Subcutaneous abdominal adipose tissue (tissue), 5 donors: ENCODE results near the gene MRM3.
"Not testable (repeated sequence)": the region's sequence is repeated elsewhere in the genome, so short reads cannot be mapped to it uniquely, and the experiment has no call there.

Experiments used
- H3K27ac ChIP-seq: one replicate; pipeline ENCODE4 v1.7.0; 2013; ENCODE audit warnings: low read depth, mild to moderate bottlenecking, inconsistent platforms, low read length, moderate library complexity
- H3K27me3 ChIP-seq, 5 donors: one replicate each; pipeline ENCODE4 v1.7.0; 2013; ENCODE audit warnings: low read length in 5 of 5, inconsistent platforms in 1 of 5; ENCODE audit not compliant: control insufficient read depth in 5 of 5, insufficient read depth in 4 of 5
- H3K36me3 ChIP-seq, 5 donors: one replicate each; pipeline ENCODE4 v1.7.0; 2013; ENCODE audit warnings: low read length in 5 of 5; ENCODE audit not compliant: control insufficient read depth in 5 of 5, insufficient read depth in 5 of 5
- H3K4me1 ChIP-seq, 5 donors: one replicate each; pipeline ENCODE4 v1.7.0; 2013; ENCODE audit warnings: low read length in 5 of 5, mild to moderate bottlenecking in 3 of 5, moderate library complexity in 1 of 5; ENCODE audit not compliant: control insufficient read depth in 5 of 5, insufficient read depth in 5 of 5
- H3K4me3 ChIP-seq, 5 donors: one replicate each; pipeline ENCODE4 v1.7.0; 2013; ENCODE audit warnings: low read length in 5 of 5, low read depth in 1 of 5
- H3K9ac ChIP-seq, 5 donors: one replicate each; pipeline ENCODE4 v1.7.0; 2013; ENCODE audit warnings: low read length in 5 of 5, mild to moderate bottlenecking in 4 of 5, moderate library complexity in 3 of 5
- H3K9me3 ChIP-seq, 5 donors: one replicate each; pipeline ENCODE4 v1.7.0; 2013; ENCODE audit warnings: low read length in 5 of 5; ENCODE audit not compliant: control insufficient read depth in 5 of 5
- donor health status: healthy.
- donor health status: healthy.
- donor health status: healthy.
- donor health status: healthy.
- donor health status: healthy.

Gene MRM3

GRCh38 chr17:802901-803881 lies 21.0 kb downstream of the MRM3 start:
- Histone ChIP-seq H3K36me3 (peaks cover 0 to 7% (median 0%) of the 10 kb centered on the region in 5 donors), H3K27ac (no peak overlapping the region), H3K9ac (no peak overlapping the region)

GRCh38 chr17:804541-805435 lies 22.6 kb downstream of the MRM3 start:
- no peak overlapping the region for H3K27ac ChIP-seq
- peaks cover 0 to 7% (median 0%) of the 10 kb centered on the region in 5 donors for H3K36me3 ChIP-seq
- H3K9me3 ChIP-seq: no peaks in the 10 kb centered on the region
- H3K27me3 ChIP-seq: peaks cover 0 to 2% (median 0%) of the 10 kb centered on the region in 5 donors
- peaks cover 0 to 7% (median 0%) of the 10 kb centered on the region in 5 donors for H3K4me1 ChIP-seq
- H3K4me3 ChIP-seq: no peak overlapping the region
- H3K9ac ChIP-seq: no peak overlapping the region

More at GRCh38 chr17:802901-803881, 21.0 kb downstream of the MRM3 start:
- Histone ChIP-seq H3K27me3 (peaks cover 0 to 4% (median 0%) of the 10 kb centered on the region in 5 donors), H3K4me3 (no peak overlapping the region), H3K4me1 (peaks cover 0 to 7% (median 2%) of the 10 kb centered on the region in 5 donors), H3K9me3 (no peaks in the 10 kb centered on the region)

- not testable (repeated sequence) for H3K4me1 ChIP-seq
Measured at GRCh38 chr17:805886-806285, 23.7 kb downstream of the MRM3 start.

GRCh38 chr17:806346-806745 lies 24.2 kb downstream of the MRM3 start:
- Histone ChIP-seq H3K27me3 (peaks cover 0 to 2% (median 0%) of the 10 kb centered on the region in 5 donors), H3K4me3 (no peak overlapping the region), H3K36me3 (peaks cover 0 to 12% (median 0%) of the 10 kb centered on the region in 5 donors), H3K4me1 (peaks cover 0 to 7% (median 0%) of the 10 kb centered on the region in 5 donors), H3K9me3 (no peaks in the 10 kb centered on the region), H3K27ac (no peak overlapping the region), H3K9ac (no peak overlapping the region)

More at GRCh38 chr17:805886-806285, 23.7 kb downstream of the MRM3 start:
- H3K27me3 ChIP-seq, H3K9me3 ChIP-seq, H3K9ac ChIP-seq, H3K27ac ChIP-seq, H3K4me3 ChIP-seq: not testable (repeated sequence)
- H3K36me3 ChIP-seq: peaks cover 0 to 12% (median 0%) of the 10 kb centered on the region in 5 donors

- peaks cover 0 to 4% (median 0%) of the 10 kb centered on the region in 5 donors for H3K4me1 ChIP-seq
- H3K4me3 ChIP-seq: no peak overlapping the region
- H3K27me3 ChIP-seq: peaks cover 0 to 2% (median 0%) of the 10 kb centered on the region in 5 donors
- no peaks in the 10 kb centered on the region for H3K9me3 ChIP-seq
- H3K27ac ChIP-seq: no peak overlapping the region
- peaks cover 0 to 12% (median 0%) of the 10 kb centered on the region in 5 donors for H3K36me3 ChIP-seq
- no peak overlapping the region for H3K9ac ChIP-seq
Measured at GRCh38 chr17:806781-807522, 24.8 kb downstream of the MRM3 start.

- Histone ChIP-seq H3K9me3 (no peaks in the 10 kb centered on the region), H3K27me3 (peaks cover 0 to 2% (median 0%) of the 10 kb centered on the region in 5 donors), H3K27ac (no peak overlapping the region), H3K9ac (no peak overlapping the region), H3K4me3 (no peak overlapping the region), H3K4me1 (no peaks in the 10 kb centered on the region), H3K36me3 (peaks cover 0 to 17% (median 5%) of the 10 kb centered on the region in 5 donors)
Measured at GRCh38 chr17:807523-808294, 25.6 kb downstream of the MRM3 start.

GRCh38 chr17:811051-811784 lies 29.1 kb downstream of the MRM3 start:
- Histone ChIP-seq H3K27me3 (no peaks in the 10 kb centered on the region), H3K9ac (no peak overlapping the region), H3K27ac (no peak overlapping the region), H3K36me3 (peaks cover 0 to 24% (median 12%) of the 10 kb centered on the region in 5 donors), H3K9me3 (no peaks in the 10 kb centered on the region), H3K4me3 (no peak overlapping the region), H3K4me1 (no peaks in the 10 kb centered on the region)

GRCh38 chr17:812638-813204 lies 30.6 kb downstream of the MRM3 start:
- Histone ChIP-seq H3K9me3 (no peaks in the 10 kb centered on the region), H3K27ac (no peak overlapping the region), H3K4me3 (no peak overlapping the region), H3K9ac (no peak overlapping the region), H3K27me3 (no peaks in the 10 kb centered on the region), H3K36me3 (peaks cover 0 to 26% (median 15%) of the 10 kb centered on the region in 5 donors), H3K4me1 (no peaks in the 10 kb centered on the region)
